ENCODE measurements around the gene GALNT7.

GALNT7 gene

GRCh38 chr4:173346074-173346473, 177.5 kb downstream of the GALNT7 start:
- H3K4me3 ChIP-seq (replicated peaks in 1 of 2; ENCODE audit: low read depth in 2 of 2, low read length in 2 of 2) = no peak overlapping the region
- peak; percentile 27 to 38 for DNase-seq (ENCODE audit: low read depth in 2 of 2)
- no peak for TF ChIP-seq CTCF (IDR thresholded peaks at IDR 0.05; ENCODE audit: low read depth, low read length)

DNA sequence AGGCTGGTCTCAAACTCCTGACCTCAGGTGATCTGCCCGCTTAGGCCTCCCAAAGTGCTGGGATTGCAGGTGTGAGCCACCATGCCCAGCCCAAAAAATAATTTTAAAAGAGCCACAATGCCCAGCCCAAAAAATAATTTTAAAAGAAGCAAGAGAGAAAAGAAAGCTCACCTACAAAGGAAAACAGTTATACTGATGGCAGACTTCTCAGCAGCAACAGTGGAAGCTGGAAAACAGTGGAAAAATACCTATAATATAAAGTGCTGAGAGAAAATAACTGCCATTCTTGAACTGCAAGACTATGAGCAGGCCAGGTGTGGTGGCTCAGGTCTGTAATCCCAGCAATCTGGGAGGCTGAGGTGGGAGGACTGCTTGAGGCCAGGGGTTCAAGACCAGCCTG, 178.9 kb downstream of the GALNT7 start:
- no peak overlapping the region for H3K4me3 ChIP-seq (replicated peaks in 1 of 2; ENCODE audit: low read depth in 2 of 2, low read length in 2 of 2)
- no peak for TF ChIP-seq CTCF (IDR thresholded peaks at IDR 0.05; ENCODE audit: low read depth, low read length)
- no peak for DNase-seq (ENCODE audit: low read depth in 2 of 2)

- H3K4me3 ChIP-seq (replicated peaks in 1 of 2; ENCODE audit: low read depth in 2 of 2, low read length in 2 of 2) = no peak overlapping the region
- no peak for TF ChIP-seq CTCF (IDR thresholded peaks at IDR 0.05; ENCODE audit: low read depth, low read length)
- DNase-seq (ENCODE audit: low read depth in 2 of 2) = no peak
Measured at GRCh38 chr4:173357939-173358338, 189.3 kb downstream of the GALNT7 start.

- DNase-seq (ENCODE audit: low read depth in 2 of 2) = peak; percentile 37 to 40
- no peak overlapping the region for H3K4me3 ChIP-seq (replicated peaks in 1 of 2; ENCODE audit: low read depth in 2 of 2, low read length in 2 of 2)
- peak; percentile 24 for TF ChIP-seq CTCF (IDR thresholded peaks at IDR 0.05; ENCODE audit: low read depth, low read length)
Measured at GRCh38 chr4:173360587-173361221, 192.1 kb downstream of the GALNT7 start.

DNA sequence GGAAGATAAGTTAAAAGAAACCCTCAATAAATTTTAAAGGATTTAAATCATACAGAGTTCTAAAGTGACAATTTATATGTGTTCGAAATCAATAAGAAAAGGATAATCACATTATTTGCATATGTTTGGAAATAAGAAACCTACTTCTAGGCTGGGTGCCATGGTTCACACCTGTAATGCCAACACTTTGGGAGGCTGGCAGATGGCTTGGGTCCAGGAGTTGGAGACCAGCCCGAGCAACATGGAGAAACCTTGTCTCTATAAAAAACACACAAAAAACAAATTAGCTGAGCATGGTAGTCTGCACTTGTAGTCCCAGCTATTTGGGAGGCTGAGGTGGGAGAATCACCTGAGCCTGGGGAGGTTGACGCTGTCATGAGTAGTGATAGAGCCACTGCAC, 194.1 kb downstream of the GALNT7 start:
- DNase-seq (ENCODE audit: low read depth in 2 of 2) = no peak
- H3K4me3 ChIP-seq (replicated peaks in 1 of 2; ENCODE audit: low read depth in 2 of 2, low read length in 2 of 2) = no peak overlapping the region
- no peak for TF ChIP-seq CTCF (IDR thresholded peaks at IDR 0.05; ENCODE audit: low read depth, low read length)

DNA sequence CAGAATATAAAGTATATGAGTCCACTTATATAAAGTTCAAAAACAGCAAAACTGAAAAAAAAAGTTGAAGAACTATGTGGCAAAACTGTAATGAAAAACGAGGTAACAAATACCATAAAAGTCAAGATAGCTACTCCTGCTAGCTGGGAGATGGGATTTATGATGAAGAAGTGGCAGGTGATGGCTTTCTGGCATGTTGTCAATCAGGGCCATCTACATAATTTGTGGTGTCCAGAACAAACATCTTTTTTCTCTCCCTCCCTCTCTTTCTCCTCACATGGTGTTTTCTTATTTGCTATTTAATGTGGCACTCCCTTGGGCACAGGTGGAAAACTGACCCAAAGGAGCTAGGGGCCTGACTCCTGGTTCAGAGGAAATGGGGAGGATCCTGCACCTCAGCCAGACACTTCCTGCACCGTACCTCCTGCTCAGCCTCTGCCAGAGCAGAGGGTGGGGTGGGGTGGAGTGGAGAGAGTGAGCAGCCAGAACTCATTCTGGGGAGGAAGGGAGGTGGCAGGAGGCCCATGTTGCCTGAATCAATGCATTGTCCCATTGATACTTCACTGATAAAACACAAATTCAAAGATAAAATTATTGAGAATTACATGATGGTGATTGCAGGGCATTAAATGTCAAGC, 196.9 kb downstream of the GALNT7 start:
- TF ChIP-seq CTCF (IDR thresholded peaks at IDR 0.05; ENCODE audit: low read depth, low read length) = no peak
- no peak overlapping the region for H3K4me3 ChIP-seq (replicated peaks in 1 of 2; ENCODE audit: low read depth in 2 of 2, low read length in 2 of 2)
- DNase-seq (ENCODE audit: low read depth in 2 of 2) = no peak

Data from cardiac fibroblast (primary cell).